Gastroesophageal sphincter (tissue), 4 donors: Measurements from ENCODE around the gene ARFIP1. TPM values are rescaled to one million over a fixed set of nuclear protein-coding genes. Genes with fewer than 3 reads are reported as not detected.
"Not testable (repeated sequence)": the region's sequence is repeated elsewhere in the genome, so short reads cannot be mapped to it uniquely, and the experiment has no call there.

ENCODE experiments used
- ATAC-seq: fragments of 150-250 bp; one replicate; pipeline ENCODE4 v1.9.1; 2016; ENCODE audit warnings: mild to moderate bottlenecking, moderate library complexity
- H3K27ac ChIP-seq, 4 donors: fragments of 200-600 bp; sonication (generic) in 3 of 4; 1 replicate in 3 of 4; 2 replicates in 1 of 4; pipeline ENCODE4 v1.5.1; 2016 to 2019
- H3K27me3 ChIP-seq: fragments of 200-600 bp; sonication (generic); one replicate; pipeline ENCODE4 v1.5.1; 2019
- H3K36me3 ChIP-seq, 2 donors: fragments of 200-600 bp; sonication (generic); one replicate each; pipeline ENCODE4 v1.5.1; 2019; ENCODE audit warnings: control low read depth in 1 of 2
- H3K4me1 ChIP-seq, 3 donors: fragments of 200-600 bp; sonication (generic); 1 replicate in 2 of 3; 2 replicates in 1 of 3; pipeline ENCODE4 v1.5.1; 2016 to 2019; ENCODE audit warnings: control low read depth in 2 of 3
- H3K4me3 ChIP-seq, 2 donors: fragments of 200-600 bp; sonication (generic); one replicate each; pipeline ENCODE4 v1.5.1; 2019; ENCODE audit warnings: mild to moderate bottlenecking in 1 of 2, moderate library complexity in 1 of 2
- H3K9me3 ChIP-seq, 3 donors: fragments of 200-600 bp; sonication (generic); one replicate each; pipeline ENCODE4 v1.5.1; 2017 to 2019; ENCODE audit warnings: control low read depth in 2 of 3
- EP300 ChIP-seq: sonication (generic); formaldehyde crosslinking; IDR thresholded peaks from one replicate; pipeline ENCODE4 v1.6.1; 2017; ENCODE audit warnings: antibody characterized with exemption, mild to moderate bottlenecking
- POLR2A ChIP-seq, 2 donors: fragments of 450-650 bp; IDR thresholded peaks; one replicate each; pipeline ENCODE4 v1.6.1; 2017; ENCODE audit warnings: antibody characterized with exemption in 2 of 2, mild to moderate bottlenecking in 2 of 2, moderate library complexity in 1 of 2
- POLR2AphosphoS5 ChIP-seq: sonication (generic); formaldehyde crosslinking; IDR thresholded peaks from one replicate; pipeline ENCODE4 v1.6.1; 2017; ENCODE audit warnings: antibody characterized with exemption
- WGBS, 2 donors: methylation state at CpG; one replicate each; pipeline ENCODE4 v1.1.5; 2018; ENCODE audit warnings: low coverage in 1 of 2; 5-methylcytosine and 5-hydroxymethylcytosine counted together
- total RNA-seq, 4 donors: library from RNA; depleted of rRNA; stranded (reverse); fragments of >200 nt; gene quantifications; one replicate each; pipeline ENCODE4 v1.1.0, GENCODE V29; 2016
- TF ChIP-seq, protein P1 (sequence below), 4 experiments: fragments of 200-600 bp in 2 of 4; fragments of 450-650 bp in 2 of 4; sonication (generic) in 1 of 4; IDR thresholded peaks; one replicate each; pipeline ENCODE4 v1.5.1; 2017 to 2019; ENCODE audit warnings: antibody characterized with exemption in 4 of 4, mild to moderate bottlenecking in 2 of 4, moderate library complexity in 2 of 4

Gene ARFIP1
- total RNA-seq, 4 donors from 2014 or later, result 26.6 to 34.9 (median 29.5) TPM

DNA sequence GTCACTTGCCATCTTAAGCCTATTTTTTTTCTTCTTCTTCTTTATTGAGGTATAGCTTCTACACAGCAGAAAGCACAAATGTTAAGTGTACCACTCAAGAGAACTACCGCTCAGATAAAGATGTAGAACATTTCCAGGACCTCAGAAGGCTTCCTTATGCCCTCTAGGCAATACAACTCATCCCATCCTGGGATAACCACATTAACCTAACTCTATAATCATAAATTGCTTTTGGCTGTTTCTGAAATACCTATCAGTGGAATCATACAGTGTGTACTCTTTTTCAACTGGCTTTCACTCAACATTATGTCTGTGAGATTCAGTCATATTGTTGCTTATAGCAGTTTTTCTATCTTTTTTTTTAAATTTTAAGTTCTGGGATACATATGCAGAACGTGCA lies 51.7 kb downstream of the ARFIP1 start:
- ATAC-seq, result no peak
- H3K27me3 ChIP-seq, result no peaks in the 10 kb centered on the region
- no peaks in the 10 kb centered on the region for H3K4me1 ChIP-seq
- peaks cover 0 to 47% of the 10 kb centered on the region in 2 donors for H3K36me3 ChIP-seq
- no peak overlapping the region for H3K4me3 ChIP-seq
- TF ChIP-seq, protein P1, sequence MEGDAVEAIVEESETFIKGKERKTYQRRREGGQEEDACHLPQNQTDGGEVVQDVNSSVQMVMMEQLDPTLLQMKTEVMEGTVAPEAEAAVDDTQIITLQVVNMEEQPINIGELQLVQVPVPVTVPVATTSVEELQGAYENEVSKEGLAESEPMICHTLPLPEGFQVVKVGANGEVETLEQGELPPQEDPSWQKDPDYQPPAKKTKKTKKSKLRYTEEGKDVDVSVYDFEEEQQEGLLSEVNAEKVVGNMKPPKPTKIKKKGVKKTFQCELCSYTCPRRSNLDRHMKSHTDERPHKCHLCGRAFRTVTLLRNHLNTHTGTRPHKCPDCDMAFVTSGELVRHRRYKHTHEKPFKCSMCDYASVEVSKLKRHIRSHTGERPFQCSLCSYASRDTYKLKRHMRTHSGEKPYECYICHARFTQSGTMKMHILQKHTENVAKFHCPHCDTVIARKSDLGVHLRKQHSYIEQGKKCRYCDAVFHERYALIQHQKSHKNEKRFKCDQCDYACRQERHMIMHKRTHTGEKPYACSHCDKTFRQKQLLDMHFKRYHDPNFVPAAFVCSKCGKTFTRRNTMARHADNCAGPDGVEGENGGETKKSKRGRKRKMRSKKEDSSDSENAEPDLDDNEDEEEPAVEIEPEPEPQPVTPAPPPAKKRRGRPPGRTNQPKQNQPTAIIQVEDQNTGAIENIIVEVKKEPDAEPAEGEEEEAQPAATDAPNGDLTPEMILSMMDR (IDR thresholded peaks at IDR 0.05), result no peak
- TF ChIP-seq POLR2AphosphoS5, result no peak
- no peak for TF ChIP-seq POLR2A (IDR thresholded peaks at IDR 0.05)
- no peak for TF ChIP-seq EP300
- peaks cover 0 to 12% (median 0%) of the 10 kb centered on the region in 3 donors for H3K9me3 ChIP-seq
- no peak overlapping the region for H3K27ac ChIP-seq
- WGBS, 2 donors, result 100% methylated on average over 2 of the region's 2 CpGs

DNA sequence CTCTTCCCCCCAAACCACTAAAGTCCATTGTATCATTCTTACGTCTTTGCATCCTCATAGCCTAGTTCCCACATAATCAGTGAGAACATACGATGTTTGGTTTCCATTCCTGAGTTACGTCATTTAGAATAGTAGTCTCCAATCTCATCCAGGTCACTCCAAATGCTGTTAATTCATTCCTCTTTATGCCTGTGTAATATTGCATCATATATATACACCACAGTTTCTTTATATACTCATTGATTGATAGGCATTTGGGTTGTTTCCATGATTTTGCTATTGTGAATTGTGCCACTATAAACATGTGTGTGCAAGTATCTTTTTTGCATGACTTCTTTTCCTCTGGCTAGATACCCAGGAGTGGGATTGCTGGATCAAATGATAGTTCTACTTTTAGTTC lies 57.2 kb downstream of the ARFIP1 start:
- no peak for ATAC-seq

DNA sequence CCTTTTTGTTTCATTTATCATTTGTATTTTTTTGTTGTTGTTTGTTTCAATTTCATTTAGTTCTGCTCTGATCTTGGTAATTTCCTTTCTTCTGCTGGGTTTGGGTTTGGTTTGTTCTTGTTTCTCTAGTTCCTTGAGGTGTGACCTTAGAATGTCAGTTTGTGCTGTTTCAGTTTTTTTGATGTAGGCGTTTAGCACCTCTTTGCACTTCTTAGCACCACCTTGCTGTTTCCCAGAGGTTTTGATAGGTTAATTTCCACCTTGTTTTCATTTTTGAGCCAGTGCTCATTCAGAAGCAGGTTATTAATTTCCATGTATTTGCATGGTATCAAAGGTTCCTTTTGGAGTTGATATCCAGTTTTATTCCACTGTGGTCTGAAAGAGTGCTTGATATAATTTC lies 60.0 kb downstream of the ARFIP1 start:
- H3K9me3 ChIP-seq, H3K4me1 ChIP-seq, H3K27ac ChIP-seq, ATAC-seq, H3K4me3 ChIP-seq, H3K27me3 ChIP-seq: not testable (repeated sequence)
- H3K36me3 ChIP-seq, result peaks cover 0 to 29% of the 10 kb centered on the region in 2 donors
- WGBS, 2 donors, result 88% methylated on average over 1 of the region's 1 CpG

More for the DNA sequence above, 57.2 kb downstream of the ARFIP1 start:
- H3K36me3 ChIP-seq, result peaks cover 0 to 47% of the 10 kb centered on the region in 2 donors
- H3K9me3 ChIP-seq, result peaks cover 0 to 4% (median 0%) of the 10 kb centered on the region in 3 donors
- no peak overlapping the region for H3K27ac ChIP-seq
- H3K4me1 ChIP-seq, result no peaks in the 10 kb centered on the region
- H3K4me3 ChIP-seq, result no peak overlapping the region
- H3K27me3 ChIP-seq, result no peaks in the 10 kb centered on the region
- WGBS, 2 donors, result 83 to 84% methylated on average over 2 to 3 of the region's 3 CpGs
- TF ChIP-seq EP300 (no peak), POLR2AphosphoS5 (no peak), POLR2A (IDR thresholded peaks at IDR 0.05) (no peak)
- TF ChIP-seq, protein P1 (IDR thresholded peaks at IDR 0.05), result no peak

DNA sequence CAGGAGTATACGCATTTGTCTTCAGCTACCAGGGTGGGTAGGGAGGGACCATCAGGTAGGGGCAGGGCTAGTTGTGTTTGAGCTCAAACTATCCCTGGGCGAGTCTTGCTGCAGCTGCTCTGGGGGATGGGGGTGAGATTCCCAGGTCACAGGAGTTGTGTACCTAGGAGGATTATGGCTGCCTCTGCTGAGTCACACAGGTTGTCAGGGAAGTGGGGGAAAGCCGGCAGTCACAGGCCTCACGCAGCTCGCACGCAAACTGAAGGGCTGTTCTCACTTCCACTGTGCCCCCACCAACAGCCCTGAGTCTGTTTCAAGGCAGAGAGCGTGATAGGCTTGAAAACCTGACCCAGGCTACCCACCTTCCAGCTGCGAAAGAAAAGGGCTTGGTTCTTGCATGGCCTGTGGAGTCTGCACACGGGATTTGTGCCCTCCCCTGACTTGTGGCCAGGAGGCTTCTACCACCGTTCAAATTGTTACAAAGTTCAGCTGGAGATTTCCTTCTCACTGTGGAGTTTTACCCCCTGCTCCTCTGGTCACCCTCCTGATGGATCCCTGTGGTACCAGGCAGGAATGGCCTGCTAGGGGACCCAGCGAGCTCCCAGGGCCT lies 63.8 kb downstream of the ARFIP1 start:
- Histone ChIP-seq H3K9me3 (peaks cover 0 to 5% (median 0%) of the 10 kb centered on the region in 3 donors), H3K27me3 (no peaks in the 10 kb centered on the region), H3K36me3 (peaks cover 0 to 10% of the 10 kb centered on the region in 2 donors), H3K4me1 (no peaks in the 10 kb centered on the region), H3K4me3 (no peak overlapping the region), H3K27ac (no peak overlapping the region)
- TF ChIP-seq POLR2A (IDR thresholded peaks at IDR 0.05) (no peak), POLR2AphosphoS5 (no peak), EP300 (no peak)
- TF ChIP-seq, protein P1 (IDR thresholded peaks at IDR 0.05), result no peak
- WGBS, 2 donors, result 84 to 95% methylated on average over 4 to 10 of the region's 11 CpGs
- no peak for ATAC-seq

DNA sequence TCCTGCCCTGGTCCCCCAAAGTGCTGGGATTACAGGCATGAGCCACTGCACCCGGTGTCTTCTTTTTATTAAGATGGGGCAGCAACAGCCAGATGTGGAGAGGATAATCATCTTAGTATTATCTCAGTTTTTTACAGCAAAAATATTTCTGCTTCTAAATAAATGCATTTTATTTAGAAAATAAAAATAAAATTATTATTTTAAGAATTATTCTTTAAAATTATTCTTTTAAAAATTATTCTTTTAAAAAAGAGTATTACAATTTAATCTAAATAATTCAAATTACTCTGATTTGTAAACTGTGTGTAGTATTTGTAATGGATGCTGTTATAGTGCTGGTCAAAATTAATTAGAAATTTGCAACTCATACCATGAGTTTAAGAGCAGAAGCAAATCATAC lies 67.6 kb downstream of the ARFIP1 start:
- Histone ChIP-seq H3K36me3 (no peaks in the 10 kb centered on the region), H3K4me3 (no peak overlapping the region), H3K4me1 (peaks cover 0 to 8% (median 3%) of the 10 kb centered on the region in 3 donors), H3K27me3 (no peaks in the 10 kb centered on the region), H3K27ac (no peak overlapping the region), H3K9me3 (peaks cover 0 to 3% (median 0%) of the 10 kb centered on the region in 3 donors)
- TF ChIP-seq POLR2AphosphoS5 (no peak), POLR2A (IDR thresholded peaks at IDR 0.05) (no peak), EP300 (no peak)
- TF ChIP-seq, protein P1 (IDR thresholded peaks at IDR 0.05), result no peak
- ATAC-seq, result no peak
- WGBS, 2 donors, result 100% methylated on average over 1 of the region's 1 CpG
